Left lobe of liver (tissue), 1 donor: ENCODE data around the gene NSRP1. TPM values are rescaled to one million over a fixed set of nuclear protein-coding genes. Genes with fewer than 3 reads are reported as not detected.

ENCODE experiments used
- total RNA-seq: library from RNA; stranded (reverse); gene quantifications from one replicate; pipeline ENCODE4 v1.2.1, GENCODE V29; 2021
- donor health status: DM: no; HTN: yes; CAD: no.

The NSRP1 gene
- total RNA-seq, 1 donor from 2014 or later = 9.4 TPM

Other genes with a start within 250 kb of the NSRP1 start
- 11.2 TPM for gene SSH2, start 186.6 kb upstream of the NSRP1 start, total RNA-seq
- not detected for gene EFCAB5, start 175.2 kb upstream of the NSRP1 start, total RNA-seq
- gene SLC6A4, start 118.9 kb downstream of the NSRP1 start, total RNA-seq = 0.13 TPM
- gene BLMH, start 175.1 kb downstream of the NSRP1 start, total RNA-seq = 8.1 TPM
- not detected for gene TMIGD1, start 217.2 kb downstream of the NSRP1 start, total RNA-seq